Progenitor cell of endocrine pancreas (in vitro differentiated cells): ENCODE measurements around the gene SMAD9. TPM values are rescaled to one million over a fixed set of nuclear protein-coding genes. Genes with fewer than 3 reads are reported as not detected.

ENCODE experiments used
- DNase-seq: peaks from one replicate; pipeline ENCODE4 v3.0.0; 2021; ENCODE audit warnings: low spot score; ENCODE audit not compliant: unreplicated experiment
- H3K27ac Mint-ChIP-seq: 2 replicates; pipeline ENCODE4 v1.8.0; 2021; ENCODE audit warnings: mild to moderate bottlenecking, moderate library complexity, mixed read lengths
- H3K27me3 Mint-ChIP-seq: 2 replicates; pipeline ENCODE4 v1.8.0; 2021; ENCODE audit warnings: mixed read lengths
- H3K36me3 Mint-ChIP-seq: 2 replicates; pipeline ENCODE4 v1.8.0; 2022; ENCODE audit warnings: mixed read lengths; ENCODE audit not compliant: insufficient read depth
- H3K4me1 Mint-ChIP-seq: 2 replicates; pipeline ENCODE4 v1.8.0; 2021; ENCODE audit warnings: low read depth, mixed read lengths
- H3K4me3 Mint-ChIP-seq: 2 replicates; pipeline ENCODE4 v1.8.0; 2021; ENCODE audit warnings: low read depth, mild to moderate bottlenecking, moderate library complexity, mixed read lengths
- H3K9me3 Mint-ChIP-seq: 2 replicates; pipeline ENCODE4 v1.8.0; 2021; ENCODE audit warnings: low read depth, mixed read lengths
- total RNA-seq: library from RNA; stranded (reverse); gene quantifications from 2 replicates; pipeline ENCODE4 v1.2.1, GENCODE V29; 2021
- TF ChIP-seq, protein P1 (sequence below): fragments of 200-600 bp; sonication (generic); IDR thresholded peaks from one replicate; pipeline ENCODE4 v1.5.0; 2021; ENCODE audit warnings: antibody characterized with exemption, mild to moderate bottlenecking; ENCODE audit not compliant: unreplicated experiment

SMAD9 gene
- total RNA-seq, 1 donor from 2014 or later, result 10.5 TPM

DNA sequence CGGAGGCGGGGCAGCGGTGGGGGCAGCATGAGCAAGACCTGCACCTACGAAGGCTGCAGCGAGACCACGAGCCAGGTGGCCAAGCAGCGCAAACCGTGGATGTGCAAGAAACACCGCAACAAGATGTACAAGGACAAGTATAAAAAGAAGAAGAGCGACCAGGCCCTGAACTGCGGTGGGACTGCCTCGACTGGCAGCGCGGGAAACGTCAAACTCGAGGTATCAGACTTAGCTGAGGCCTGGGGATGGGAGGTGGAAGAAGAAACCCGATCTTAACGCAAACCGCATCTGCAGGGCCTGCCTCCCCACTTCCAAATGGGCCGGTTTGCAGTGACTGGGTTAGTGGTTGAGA lies 100.3 kb downstream of the SMAD9 start:
- Mint-ChIP-seq H3K9me3 (no peaks in the 10 kb centered on the region), H3K4me3 (peak overlapping the region; percentile 91), H3K27ac (peak overlapping the region; percentile 95), H3K36me3 (no peaks in the 10 kb centered on the region), H3K4me1 (peaks cover 27% of the 10 kb centered on the region), H3K27me3 (no peaks in the 10 kb centered on the region)
- TF ChIP-seq, protein P1, sequence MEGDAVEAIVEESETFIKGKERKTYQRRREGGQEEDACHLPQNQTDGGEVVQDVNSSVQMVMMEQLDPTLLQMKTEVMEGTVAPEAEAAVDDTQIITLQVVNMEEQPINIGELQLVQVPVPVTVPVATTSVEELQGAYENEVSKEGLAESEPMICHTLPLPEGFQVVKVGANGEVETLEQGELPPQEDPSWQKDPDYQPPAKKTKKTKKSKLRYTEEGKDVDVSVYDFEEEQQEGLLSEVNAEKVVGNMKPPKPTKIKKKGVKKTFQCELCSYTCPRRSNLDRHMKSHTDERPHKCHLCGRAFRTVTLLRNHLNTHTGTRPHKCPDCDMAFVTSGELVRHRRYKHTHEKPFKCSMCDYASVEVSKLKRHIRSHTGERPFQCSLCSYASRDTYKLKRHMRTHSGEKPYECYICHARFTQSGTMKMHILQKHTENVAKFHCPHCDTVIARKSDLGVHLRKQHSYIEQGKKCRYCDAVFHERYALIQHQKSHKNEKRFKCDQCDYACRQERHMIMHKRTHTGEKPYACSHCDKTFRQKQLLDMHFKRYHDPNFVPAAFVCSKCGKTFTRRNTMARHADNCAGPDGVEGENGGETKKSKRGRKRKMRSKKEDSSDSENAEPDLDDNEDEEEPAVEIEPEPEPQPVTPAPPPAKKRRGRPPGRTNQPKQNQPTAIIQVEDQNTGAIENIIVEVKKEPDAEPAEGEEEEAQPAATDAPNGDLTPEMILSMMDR, result no peak
- no peak for DNase-seq

DNA sequence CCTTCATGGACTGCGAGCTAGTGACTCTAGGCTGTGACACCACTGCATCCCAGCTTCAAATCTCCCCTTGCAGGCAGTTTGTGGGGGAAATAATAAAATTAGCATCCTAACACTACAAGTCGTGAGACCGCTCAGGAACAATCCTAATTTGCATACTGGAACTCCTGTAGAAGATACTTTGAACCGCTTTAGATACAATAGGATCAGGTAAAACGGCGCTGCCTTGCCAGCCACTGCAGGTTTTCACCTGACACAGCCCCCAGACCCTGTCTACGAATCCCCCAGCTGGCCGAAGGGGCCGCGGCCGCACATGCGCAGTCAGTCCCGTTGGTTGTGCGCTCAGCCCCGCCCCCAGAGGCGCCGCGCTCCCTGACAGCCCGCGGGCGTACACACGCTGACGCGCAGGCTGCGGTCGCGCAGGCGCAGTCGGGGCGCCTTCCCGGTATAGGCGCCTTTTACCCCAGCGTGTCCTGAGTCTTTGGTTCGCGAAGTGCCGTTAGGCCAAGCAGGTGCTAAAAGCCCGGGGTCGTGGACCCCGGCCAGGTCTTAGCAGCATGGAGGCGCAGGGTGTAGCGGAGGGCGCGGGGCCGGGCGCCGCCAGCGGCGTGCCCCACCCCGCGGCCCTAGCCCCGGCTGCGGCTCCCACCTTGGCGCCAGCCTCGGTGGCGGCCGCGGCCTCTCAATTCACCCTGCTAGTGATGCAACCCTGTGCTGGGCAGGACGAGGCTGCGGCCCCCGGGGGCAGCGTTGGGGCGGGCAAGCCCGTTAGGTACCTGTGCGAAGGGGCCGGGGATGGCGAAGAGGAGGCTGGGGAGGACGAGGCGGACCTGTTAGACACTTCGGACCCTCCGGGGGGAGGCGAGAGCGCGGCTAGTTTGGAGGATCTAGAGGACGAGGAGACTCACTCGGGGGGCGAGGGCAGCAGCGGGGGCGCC lies 101.0 kb downstream of the SMAD9 start, which contains the start of gene RFXAP:
Gene RFXAP (plus strand): TSS at position 419 of the 935 bp plus-strand sequence. CDS start 136 bp downstream, at position 555.
- peak; percentile 97 for DNase-seq
- TF ChIP-seq, protein P1, result no peak
- Mint-ChIP-seq H3K27me3 (no peaks in the 10 kb centered on the region), H3K27ac (peak within 1 kb of the TSS; percentile 95), H3K4me1 (peaks cover 22% of the 10 kb centered on the region), H3K9me3 (no peaks in the 10 kb centered on the region), H3K4me3 (peak within 1 kb of the TSS; percentile 91), H3K36me3 (no peaks in the 10 kb centered on the region)

DNA sequence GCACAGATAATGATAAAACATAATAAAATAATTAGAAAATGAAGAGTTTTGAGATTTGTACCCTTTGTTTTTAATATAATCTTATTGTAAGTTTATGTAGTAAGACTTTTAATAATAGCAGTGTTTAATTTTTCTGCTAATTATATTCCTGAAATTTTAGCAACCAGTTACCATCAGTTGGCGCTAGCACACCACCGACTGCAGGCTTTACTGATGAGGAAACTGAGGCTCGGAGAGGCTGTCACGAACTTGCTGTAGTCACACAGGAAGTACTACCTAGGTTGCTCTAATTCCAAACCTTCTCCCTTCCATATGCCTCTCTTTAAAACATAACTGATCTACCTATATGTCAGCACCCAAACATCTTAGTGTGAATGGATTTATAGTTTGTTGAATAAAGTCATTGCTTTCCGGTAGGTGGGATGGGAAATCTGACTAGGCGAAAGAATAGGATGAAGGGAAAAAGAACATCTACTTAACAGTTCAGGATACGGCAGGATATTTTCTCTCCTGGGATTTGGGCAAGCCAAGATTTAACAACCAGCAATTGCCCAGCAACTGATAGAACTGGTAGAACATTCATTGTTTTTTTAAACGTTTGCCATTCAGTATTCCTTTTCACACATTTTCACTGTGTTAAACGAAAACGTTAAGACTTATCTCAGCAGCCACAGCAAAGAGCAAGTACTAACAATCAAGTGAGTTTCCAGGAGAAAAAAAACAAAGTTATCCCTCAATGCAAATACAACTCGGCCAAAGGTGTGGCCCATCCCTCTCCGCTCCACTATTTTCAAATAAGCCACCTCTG lies 101.8 kb downstream of the SMAD9 start:
- no peaks in the 10 kb centered on the region for H3K36me3 Mint-ChIP-seq
- H3K4me3 Mint-ChIP-seq, result peak overlapping the region; percentile 91
- no peaks in the 10 kb centered on the region for H3K27me3 Mint-ChIP-seq
- peak overlapping the region; percentile 76 for H3K27ac Mint-ChIP-seq
- DNase-seq, result no peak
- H3K4me1 Mint-ChIP-seq, result peaks cover 22% of the 10 kb centered on the region
- TF ChIP-seq, protein P1, result no peak
- H3K9me3 Mint-ChIP-seq, result no peaks in the 10 kb centered on the region

DNA sequence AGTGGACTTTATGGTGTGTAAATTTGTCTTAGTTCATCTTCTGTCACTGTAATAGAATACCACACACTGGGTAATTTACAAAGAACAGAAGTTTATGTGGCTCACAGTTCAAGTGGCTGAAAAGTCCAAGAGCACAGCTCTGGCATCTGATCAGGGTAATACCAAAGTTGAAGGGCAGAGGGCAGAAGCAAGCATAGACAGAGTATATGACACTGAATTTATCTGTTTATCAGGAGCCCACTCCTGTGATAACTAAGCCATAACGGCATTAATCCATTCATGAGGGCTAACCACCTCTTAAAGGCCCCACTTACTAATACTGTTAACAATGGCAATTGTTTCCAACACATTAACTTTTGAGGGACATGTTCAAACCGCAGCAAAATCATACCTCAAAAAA lies 105.0 kb downstream of the SMAD9 start:
- no peaks in the 10 kb centered on the region for H3K36me3 Mint-ChIP-seq
- H3K27ac Mint-ChIP-seq, result no peak overlapping the region
- H3K27me3 Mint-ChIP-seq, result no peaks in the 10 kb centered on the region
- H3K9me3 Mint-ChIP-seq, result no peaks in the 10 kb centered on the region
- no peak for DNase-seq
- H3K4me3 Mint-ChIP-seq, result no peak overlapping the region
- TF ChIP-seq, protein P1, result peak; percentile 39
- peaks cover 15% of the 10 kb centered on the region for H3K4me1 Mint-ChIP-seq

DNA sequence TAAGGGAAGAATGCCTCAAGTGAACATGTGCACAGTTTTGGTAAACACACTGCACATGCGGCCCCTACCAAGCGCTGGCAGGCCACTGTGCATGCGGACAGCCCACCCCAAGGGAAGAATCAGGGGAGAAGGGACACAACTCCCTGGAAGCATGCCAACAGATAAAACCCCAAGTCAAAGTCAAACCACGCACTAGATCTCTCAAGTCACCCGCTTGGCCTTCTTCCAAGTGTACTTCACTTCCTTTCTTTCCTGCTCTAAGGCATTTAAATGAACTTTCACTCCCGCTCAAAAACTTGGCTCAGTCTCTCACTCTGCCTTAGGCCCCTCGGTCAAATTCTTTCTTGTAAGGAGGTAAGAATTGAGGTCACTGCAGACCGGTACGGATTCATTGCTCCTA lies 105.6 kb downstream of the SMAD9 start:
- no peak overlapping the region for H3K4me3 Mint-ChIP-seq
- no peak overlapping the region for H3K27ac Mint-ChIP-seq
- peaks cover 9% of the 10 kb centered on the region for H3K4me1 Mint-ChIP-seq
- DNase-seq, result no peak
- no peaks in the 10 kb centered on the region for H3K36me3 Mint-ChIP-seq
- TF ChIP-seq, protein P1, result no peak
- H3K27me3 Mint-ChIP-seq, result no peaks in the 10 kb centered on the region
- H3K9me3 Mint-ChIP-seq, result no peaks in the 10 kb centered on the region
